ENCODE data around the gene MAP3K7. TPM values are rescaled to one million over a fixed set of nuclear protein-coding genes. Genes with fewer than 3 reads are reported as not detected.

MAP3K7 gene
- total and polyA plus RNA-seq, 2 of the 8 experiments (the other 6 are each of a cell fraction or from before 2014, with no cell fraction given): 27.3 to 34.8 TPM

- TF ChIP-seq ZNF274 (IDR thresholded peaks at IDR 0.05; ENCODE audit: borderline replicate concordance, extremely low read depth, low read length) (no peak), CHD1 (IDR thresholded peaks at IDR 0.05; ENCODE audit: low read depth, low read length) (no peak)
These were observed 7.8 kb downstream of the MAP3K7 start (continued) for GRCh38 chr6:90578894-90579549.

All from H1 (cell line).